Panc1 (cell line): ENCODE results near the gene C2orf69. TPM values are rescaled to one million over a fixed set of nuclear protein-coding genes. Genes with fewer than 3 reads are reported as not detected.

Source experiments
- ATAC-seq: fragments of 200-7000 bp; cut with Tn5 transposase; 2 replicates; pipeline ENCODE4 v1.9.1; 2020; ENCODE audit warnings: mild to moderate bottlenecking, moderate library complexity
- BruUV-seq: library from RNA; stranded (reverse); fragments of 400-500 nt; replicated peaks from 2 replicates; lab custom pipeline; 2021; lab: Mats Ljungman, UMichigan
- CTCF ChIA-PET: fragments of 300-600 bp; sonication (Branson Sonifier 250); formaldehyde crosslinking; loops from one replicate; lab custom pipeline; 2022; ENCODE audit warnings: antibody characterized with exemption; lab: Charles Lee
- POLR2A ChIA-PET: fragments of 300-600 bp; sonication (Branson Sonifier 250); formaldehyde crosslinking; loops from one replicate; lab custom pipeline; 2022; ENCODE audit warnings: antibody characterized with exemption; lab: Charles Lee
- DNase-seq: peaks from one replicate; pipeline ENCODE4 v3.0.0-alpha.2; 2010; ENCODE audit warnings: low read depth, low spot score
- H3K27ac ChIP-seq: 2 replicates; pipeline ENCODE4 v1.5.1; 2011; ENCODE audit warnings: mild to moderate bottlenecking, low read length, inconsistent platforms
- H3K27me3 ChIP-seq: fragments of 200-500 bp; sonication (Bioruptor generic); 2 replicates; pipeline ENCODE4 v1.6.0; 2014; ENCODE audit warnings: low read length, inconsistent platforms; ENCODE audit not compliant: control insufficient read depth, insufficient read depth
- H3K36me3 ChIP-seq: fragments of 200-500 bp; sonication (Bioruptor generic); 2 replicates; pipeline ENCODE4 v1.5.1; 2014; ENCODE audit warnings: inconsistent platforms, mild to moderate bottlenecking, low read length, moderate library complexity; ENCODE audit not compliant: control insufficient read depth, insufficient read depth
- H3K4me1 ChIP-seq: 2 replicates; pipeline ENCODE4 v1.5.1; 2011; ENCODE audit warnings: inconsistent platforms, mild to moderate bottlenecking, low read length, moderate library complexity; ENCODE audit not compliant: control insufficient read depth, insufficient read depth
- H3K4me3 ChIP-seq, 2 experiments: 2 replicates each; pipeline ENCODE4 v1.5.1; 2011 to 2012; ENCODE audit warnings: low read depth in 2 of 2, low read length in 2 of 2, mild to moderate bottlenecking in 2 of 2, inconsistent platforms in 1 of 2, moderate library complexity in 1 of 2
- H3K9me3 ChIP-seq: fragments of 200-500 bp; sonication (Bioruptor generic); 2 replicates; pipeline ENCODE4 v1.5.1; 2014; ENCODE audit warnings: low read depth, mild to moderate bottlenecking, inconsistent platforms, low read length, moderate library complexity; ENCODE audit not compliant: control insufficient read depth, insufficient read depth
- CTCF ChIP-seq: fragments of 450-650 bp; IDR thresholded peaks from 2 replicates; pipeline ENCODE4 v1.5.1; 2017; ENCODE audit warnings: mild to moderate bottlenecking
- POLR2AphosphoS5 ChIP-seq: IDR thresholded peaks from 2 replicates; pipeline ENCODE4 v1.6.1; 2012; ENCODE audit warnings: mild to moderate bottlenecking, low read depth, low read length, moderate library complexity
- REST ChIP-seq, 2 experiments: IDR thresholded peaks; 2 replicates each; pipeline ENCODE4 v1.6.1; 2011 to 2012; ENCODE audit warnings: low read depth in 2 of 2, control low read depth in 1 of 2, low read length in 1 of 2, mild to moderate bottlenecking in 1 of 2, moderate library complexity in 1 of 2; ENCODE audit not compliant: insufficient read depth in 1 of 2
- SIN3A ChIP-seq: IDR thresholded peaks from 2 replicates; pipeline ENCODE4 v1.6.1; 2012; ENCODE audit warnings: low read depth, mild to moderate bottlenecking, low read length, moderate library complexity, borderline replicate concordance; ENCODE audit not compliant: insufficient read depth
- TCF7L2 ChIP-seq: IDR thresholded peaks from 2 replicates; pipeline ENCODE4 v1.6.1; 2011; ENCODE audit warnings: mild to moderate bottlenecking, low read depth, low read length, inconsistent platforms
- in situ Hi-C: cut with HindIII; loops from 2 replicates; pipeline ENCODE4 v1.10.0; 2016; ENCODE audit warnings: low sequenced_read_pairs, low pct_unique_long_range_greater_than_20kb
- intact Hi-C: fragments of 100-400 bp; cut with micrococcal nuclease; formaldehyde crosslinking; loops from one replicate; pipeline ENCODE4 v1.10.0; 2022; ENCODE audit not compliant: unreplicated experiment
- total RNA-seq: library from RNA; stranded (reverse); gene quantifications from one replicate; pipeline ENCODE4 v1.2.1, GENCODE V29; 2021; ENCODE audit not compliant: unreplicated experiment

The C2orf69 gene
- total RNA-seq, 1 experiment from 2014 or later: 21.8 TPM

GRCh38 chr2:199901942-199902341, 9.2 kb upstream of the C2orf69 start:
- ATAC-seq: no peak
- ChIA-PET POLR2A (no interaction called here), CTCF (no interaction called here)
- BruUV-seq: no TSS peak
- no peaks in the 10 kb centered on the region for H3K9me3 ChIP-seq
- DNase-seq: no peak
- no peaks in the 10 kb centered on the region for H3K36me3 ChIP-seq
- no peak overlapping the region for H3K4me3 ChIP-seq
- no peaks in the 10 kb centered on the region for H3K27me3 ChIP-seq
- TF ChIP-seq TCF7L2 (no peak), REST (IDR thresholded peaks at IDR 0.05; ENCODE audit: insufficient read depth in 1 of 2, low read depth in 2 of 2, low read length in 1 of 2) (no peak), SIN3A (no peak), CTCF (no peak), POLR2AphosphoS5 (no peak)
- H3K27ac ChIP-seq: no peak overlapping the region
- H3K4me1 ChIP-seq: no peaks in the 10 kb centered on the region
- in situ Hi-C loops: no loop called here
- intact Hi-C loops: no loop called here

- DNase-seq (no peak), ATAC-seq (no peak)
- no peak for TF ChIP-seq REST (IDR thresholded peaks at IDR 0.05; ENCODE audit: insufficient read depth in 1 of 2, low read depth in 2 of 2, low read length in 1 of 2)
- no peak for TF ChIP-seq CTCF
- TF ChIP-seq POLR2AphosphoS5: no peak
- no peak for TF ChIP-seq SIN3A
- TF ChIP-seq TCF7L2: no peak
- intact Hi-C loops: no loop called here
- in situ Hi-C loops: no loop called here
- no peaks in the 10 kb centered on the region for H3K27me3 ChIP-seq
- H3K9me3 ChIP-seq: no peaks in the 10 kb centered on the region
- no peak overlapping the region for H3K27ac ChIP-seq
- POLR2A ChIA-PET: no interaction called here
- no peak overlapping the region for H3K4me3 ChIP-seq
- H3K4me1 ChIP-seq: no peaks in the 10 kb centered on the region
- no TSS peak for BruUV-seq
- CTCF ChIA-PET: no interaction called here
- no peaks in the 10 kb centered on the region for H3K36me3 ChIP-seq
These were observed 8.5 kb upstream of the C2orf69 start for GRCh38 chr2:199902486-199903110.
